Spinal cord (tissue), 10 donors: ENCODE measurements around the gene HAPLN2. TPM values are rescaled to one million over a fixed set of nuclear protein-coding genes. Genes with fewer than 3 reads are reported as not detected.

Experiments used
- DNase-seq, 6 donors: peaks; one replicate each; pipeline versions ENCODE4 v3.0.0 to v3.0.0-alpha.2; 2013 to 2015; ENCODE audit warnings: low spot score in 6 of 6, low read depth in 4 of 6
- H3K27ac ChIP-seq: one replicate; pipeline ENCODE4 v1.5.1; 2013; ENCODE audit warnings: low read depth, low read length, control low read depth
- H3K27me3 ChIP-seq: one replicate; pipeline ENCODE4 v1.6.1; 2013; ENCODE audit warnings: low read length; ENCODE audit not compliant: control insufficient read depth, insufficient read depth
- H3K36me3 ChIP-seq: one replicate; pipeline ENCODE4 v1.6.1; 2013; ENCODE audit warnings: low read length; ENCODE audit not compliant: control insufficient read depth, insufficient read depth
- H3K4me1 ChIP-seq: one replicate; pipeline ENCODE4 v1.6.1; 2013; ENCODE audit warnings: low read length; ENCODE audit not compliant: control insufficient read depth, insufficient read depth
- H3K4me3 ChIP-seq: one replicate; pipeline ENCODE4 v1.5.1; 2013; ENCODE audit warnings: low read depth, low read length, control low read depth
- H3K9me3 ChIP-seq: one replicate; pipeline ENCODE4 v1.6.1; 2013; ENCODE audit warnings: low read length; ENCODE audit not compliant: control insufficient read depth, insufficient read depth
- WGBS: methylation state at CpG from one replicate; pipeline ENCODE4 v1.1.5; 2013; ENCODE audit warnings: missing lambda C conversion rate; ENCODE audit not compliant: insufficient coverage; 5-methylcytosine and 5-hydroxymethylcytosine counted together
- polyA plus RNA-seq, 2 donors: library from polyadenylated mRNA; unstranded; fragments of 120-200 nt; gene quantifications; one replicate each; pipeline ENCODE4 v1.2.1, GENCODE V29; 2013; ENCODE audit not compliant: insufficient read length in 2 of 2
- total RNA-seq, 2 donors: library from RNA; depleted of rRNA in 1 of 2; stranded (reverse); fragments of 120-200 nt in 1 of 2; fragments of >200 nt in 1 of 2; gene quantifications; one replicate each; pipeline versions ENCODE4 v1.2.3 to v1.2.4, GENCODE V29; 2013 to 2014
- donor health status: healthy.

Gene HAPLN2
- total and polyA plus RNA-seq, 4 donors = 7.3 to 38.8 (median 23.6) TPM

DNA sequence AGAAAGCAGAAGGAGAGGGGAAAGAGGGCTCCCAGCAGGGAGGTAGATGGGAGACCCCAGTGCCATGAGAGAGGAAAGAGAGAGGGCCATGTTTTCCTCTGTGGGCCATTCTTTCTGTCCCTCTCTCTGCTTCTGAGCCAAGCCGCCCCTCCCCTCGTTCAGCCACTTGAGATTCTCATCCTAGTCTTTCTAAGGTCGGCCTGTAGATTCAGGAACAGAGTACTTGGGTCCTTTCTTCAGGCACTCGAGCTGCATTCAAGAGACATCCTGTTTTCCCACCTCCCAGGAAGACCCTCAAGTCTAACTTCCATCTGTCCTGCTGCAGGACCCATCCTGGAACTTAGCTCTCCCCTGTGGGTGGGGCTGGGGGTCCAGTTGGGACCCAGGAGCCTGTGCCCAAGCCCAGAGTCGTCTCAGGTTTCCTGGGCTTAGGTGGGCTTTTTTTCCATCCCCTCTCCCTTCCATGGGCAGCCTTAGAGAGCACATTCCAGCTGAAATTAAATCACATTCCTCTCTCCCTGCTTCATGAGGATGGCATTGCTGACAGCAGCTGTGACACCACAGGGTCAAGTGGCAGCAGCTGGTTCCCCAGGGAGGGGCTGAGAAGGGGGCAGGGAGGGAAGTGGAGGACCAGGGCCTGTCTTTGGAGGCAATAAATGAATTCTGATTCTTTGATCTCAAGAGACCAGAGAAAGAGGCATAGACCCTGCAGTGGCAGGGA is 45.0 kb downstream of the HAPLN2 start:
- 33% methylated on average over 4 of the region's 5 CpGs for WGBS

DNA sequence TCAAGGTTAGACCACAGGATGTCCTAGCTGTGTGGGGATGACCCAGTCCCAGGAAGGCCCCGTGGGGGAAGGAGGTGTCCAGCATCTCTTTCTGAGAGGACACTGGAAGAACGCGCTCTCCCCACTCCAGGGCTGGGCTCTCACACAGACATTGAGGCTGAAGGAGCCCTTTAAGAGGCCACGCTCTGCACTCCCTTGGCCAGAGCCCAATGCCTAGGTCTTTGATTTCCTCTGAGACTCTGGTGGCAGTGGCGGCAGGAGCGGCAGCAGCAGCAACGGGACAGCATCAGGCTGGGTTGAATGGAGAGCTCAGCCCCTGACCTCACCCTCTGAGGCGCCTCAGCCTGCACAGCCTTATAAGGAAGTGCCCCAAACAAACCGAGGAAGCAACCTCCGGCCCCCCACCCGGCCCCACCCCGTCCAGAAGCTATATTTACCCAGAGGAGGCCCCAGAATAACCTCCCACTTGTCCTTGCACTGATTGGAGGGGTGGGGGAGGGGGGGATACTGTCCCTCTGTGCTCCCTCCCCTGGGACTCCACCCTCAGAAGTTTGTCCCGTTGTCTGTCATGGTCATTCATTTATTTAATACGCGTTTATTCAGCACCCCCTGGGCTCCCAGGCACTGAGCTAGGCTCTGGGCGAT is 45.7 kb downstream of the HAPLN2 start:
- no peak overlapping the region for H3K4me3 ChIP-seq
- H3K9me3 ChIP-seq = no peaks in the 10 kb centered on the region
- H3K27ac ChIP-seq = peak overlapping the region; percentile 26
- H3K4me1 ChIP-seq = peaks cover 98% of the 10 kb centered on the region
- no peaks in the 10 kb centered on the region for H3K27me3 ChIP-seq
- 21% methylated on average over 13 of the region's 16 CpGs for WGBS
- peak in 2 of 6 donors; percentile 62 to 71 for DNase-seq
- peaks cover 26% of the 10 kb centered on the region for H3K36me3 ChIP-seq

More for the DNA sequence above, 45.0 kb downstream of the HAPLN2 start:
- Histone ChIP-seq H3K9me3 (no peaks in the 10 kb centered on the region), H3K36me3 (peaks cover 27% of the 10 kb centered on the region), H3K4me3 (no peak overlapping the region), H3K27me3 (no peaks in the 10 kb centered on the region), H3K4me1 (peaks cover 98% of the 10 kb centered on the region), H3K27ac (peak overlapping the region; percentile 26)
- DNase-seq = no peak

DNA sequence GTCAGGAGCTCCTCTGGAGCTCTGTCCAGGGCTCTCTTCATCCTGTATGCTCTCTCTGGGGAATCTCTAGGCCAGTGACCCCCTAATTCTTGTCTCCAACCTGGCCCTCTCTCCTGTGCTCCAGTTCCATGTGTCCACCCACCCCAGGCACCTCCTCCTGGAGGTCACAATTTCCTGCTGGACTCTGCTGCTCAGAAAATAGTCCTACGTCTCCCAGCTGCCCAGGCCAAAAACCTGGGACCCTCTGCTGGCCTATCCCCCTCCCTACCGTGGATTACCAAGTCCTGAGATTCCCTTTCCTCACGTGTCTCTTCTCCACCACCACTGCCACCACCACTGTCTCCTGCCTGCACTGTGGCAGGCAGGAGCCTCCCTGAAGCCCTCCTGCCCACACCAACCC is 46.3 kb downstream of the HAPLN2 start:
- peaks cover 32% of the 10 kb centered on the region for H3K36me3 ChIP-seq
- H3K27ac ChIP-seq = peak overlapping the region; percentile 26
- WGBS = 59% methylated on average over 3 of the region's 3 CpGs
- H3K4me1 ChIP-seq = peaks cover 98% of the 10 kb centered on the region
- DNase-seq = no peak
- no peak overlapping the region for H3K4me3 ChIP-seq
- no peaks in the 10 kb centered on the region for H3K27me3 ChIP-seq
- no peaks in the 10 kb centered on the region for H3K9me3 ChIP-seq

DNA sequence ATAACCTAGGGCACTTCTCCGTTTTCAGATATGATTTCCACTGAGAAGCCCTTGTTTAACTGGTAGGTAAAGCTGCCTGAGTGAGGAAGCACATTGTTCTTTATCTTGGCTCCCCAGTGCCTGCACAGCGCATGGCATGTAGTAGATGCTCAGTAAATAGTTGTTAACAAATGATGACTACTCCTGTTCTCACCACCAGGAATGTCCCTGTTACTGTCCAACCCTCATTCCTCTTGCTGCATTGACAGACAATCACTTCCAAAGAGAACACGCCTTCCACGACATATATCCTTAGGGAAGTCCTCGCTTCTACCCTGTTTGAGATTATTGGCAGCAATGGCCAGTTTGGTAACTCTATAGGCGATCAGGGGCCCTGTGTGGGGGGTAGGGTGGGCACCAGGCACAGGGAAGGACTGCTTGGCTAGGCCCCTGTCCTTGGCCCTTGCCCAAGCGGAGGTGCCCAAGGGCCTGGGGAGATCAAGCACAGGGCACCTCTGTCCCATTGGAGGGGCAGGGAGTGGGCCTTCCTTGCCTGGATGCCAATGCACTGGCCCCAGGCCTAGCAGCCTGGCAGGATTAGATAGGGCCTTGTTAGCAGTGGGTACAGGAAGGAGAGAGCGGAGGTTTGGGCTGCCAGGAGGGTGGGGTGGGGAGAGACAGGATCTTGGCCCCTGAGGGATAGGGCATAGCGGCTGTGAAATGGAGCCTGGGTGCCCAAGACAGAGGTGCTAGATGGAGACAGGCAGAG is 47.8 kb downstream of the HAPLN2 start:
- 74% methylated on average over 5 of the region's 9 CpGs for WGBS
- H3K9me3 ChIP-seq = no peaks in the 10 kb centered on the region
- H3K4me1 ChIP-seq = peaks cover 90% of the 10 kb centered on the region
- H3K27me3 ChIP-seq = no peaks in the 10 kb centered on the region
- no peak overlapping the region for H3K4me3 ChIP-seq
- H3K27ac ChIP-seq = peak overlapping the region; percentile 91
- no peak for DNase-seq
- H3K36me3 ChIP-seq = peaks cover 29% of the 10 kb centered on the region

DNA sequence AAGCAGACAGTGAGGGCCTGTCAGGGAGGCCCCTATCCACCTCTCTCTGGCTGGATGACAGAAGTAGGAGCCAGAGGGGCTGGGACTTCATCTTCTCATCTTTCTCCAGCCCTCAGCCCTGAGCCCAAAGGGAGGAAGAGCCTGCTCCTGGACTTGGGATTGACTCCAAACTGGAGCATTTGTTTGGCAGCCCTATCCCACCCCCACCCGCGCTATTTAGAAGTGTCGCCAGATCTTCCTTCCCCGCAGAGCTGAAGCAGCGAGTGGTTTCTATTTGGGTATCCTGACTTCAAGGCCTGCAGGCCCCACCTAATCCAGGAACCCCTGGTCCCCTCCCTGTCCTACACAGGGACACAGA is 48.4 kb downstream of the HAPLN2 start:
- H3K9me3 ChIP-seq = no peaks in the 10 kb centered on the region
- H3K4me1 ChIP-seq = peaks cover 86% of the 10 kb centered on the region
- peaks cover 28% of the 10 kb centered on the region for H3K36me3 ChIP-seq
- no peaks in the 10 kb centered on the region for H3K27me3 ChIP-seq
- WGBS = 6% methylated on average over 3 of the region's 5 CpGs
- no peak overlapping the region for H3K4me3 ChIP-seq
- DNase-seq = peak in 2 of 6 donors; percentile 65 to 89
- H3K27ac ChIP-seq = peak overlapping the region; percentile 91

DNA sequence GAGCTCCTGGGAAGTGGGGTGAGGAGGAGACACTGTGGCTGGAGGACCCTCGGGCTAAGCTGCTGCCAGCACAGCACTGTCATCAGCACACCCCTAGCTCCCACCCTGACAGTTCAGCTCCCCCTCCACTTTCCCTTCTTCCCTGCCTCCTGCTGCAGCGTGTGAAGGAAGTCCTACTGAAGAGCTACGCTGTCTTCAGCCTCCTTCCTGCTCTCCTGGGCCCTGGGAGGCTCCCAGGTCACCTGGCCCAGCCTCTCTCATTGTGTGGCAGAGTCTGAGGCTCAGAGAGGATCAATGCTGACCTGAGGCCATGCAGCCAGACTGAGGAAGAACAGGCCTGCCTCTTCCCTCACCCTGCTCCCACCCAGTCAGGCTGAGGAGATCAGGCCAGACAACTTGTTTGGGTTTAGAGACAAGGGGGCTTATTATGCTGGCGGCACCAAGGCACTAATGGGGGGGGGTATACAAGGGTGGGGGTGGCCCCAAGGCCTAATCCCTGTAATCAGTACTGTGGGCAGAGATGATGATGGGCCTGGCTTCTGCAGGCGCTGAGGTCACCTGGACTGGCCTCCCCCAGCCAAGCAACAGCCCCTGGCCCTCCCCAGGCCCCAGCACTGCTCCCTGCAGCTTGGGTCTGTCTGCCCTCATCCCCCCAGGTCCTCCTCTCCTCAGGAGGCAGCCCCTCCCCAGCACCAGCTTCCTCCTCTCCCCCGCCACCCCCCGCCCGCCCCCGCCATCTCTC is 48.9 kb downstream of the HAPLN2 start:
- H3K4me1 ChIP-seq = peaks cover 86% of the 10 kb centered on the region
- DNase-seq = no peak
- H3K36me3 ChIP-seq = peaks cover 28% of the 10 kb centered on the region
- no peaks in the 10 kb centered on the region for H3K27me3 ChIP-seq
- H3K27ac ChIP-seq = peak overlapping the region; percentile 91
- 40% methylated on average over 3 of the region's 9 CpGs for WGBS
- H3K9me3 ChIP-seq = no peaks in the 10 kb centered on the region
- H3K4me3 ChIP-seq = no peak overlapping the region

DNA sequence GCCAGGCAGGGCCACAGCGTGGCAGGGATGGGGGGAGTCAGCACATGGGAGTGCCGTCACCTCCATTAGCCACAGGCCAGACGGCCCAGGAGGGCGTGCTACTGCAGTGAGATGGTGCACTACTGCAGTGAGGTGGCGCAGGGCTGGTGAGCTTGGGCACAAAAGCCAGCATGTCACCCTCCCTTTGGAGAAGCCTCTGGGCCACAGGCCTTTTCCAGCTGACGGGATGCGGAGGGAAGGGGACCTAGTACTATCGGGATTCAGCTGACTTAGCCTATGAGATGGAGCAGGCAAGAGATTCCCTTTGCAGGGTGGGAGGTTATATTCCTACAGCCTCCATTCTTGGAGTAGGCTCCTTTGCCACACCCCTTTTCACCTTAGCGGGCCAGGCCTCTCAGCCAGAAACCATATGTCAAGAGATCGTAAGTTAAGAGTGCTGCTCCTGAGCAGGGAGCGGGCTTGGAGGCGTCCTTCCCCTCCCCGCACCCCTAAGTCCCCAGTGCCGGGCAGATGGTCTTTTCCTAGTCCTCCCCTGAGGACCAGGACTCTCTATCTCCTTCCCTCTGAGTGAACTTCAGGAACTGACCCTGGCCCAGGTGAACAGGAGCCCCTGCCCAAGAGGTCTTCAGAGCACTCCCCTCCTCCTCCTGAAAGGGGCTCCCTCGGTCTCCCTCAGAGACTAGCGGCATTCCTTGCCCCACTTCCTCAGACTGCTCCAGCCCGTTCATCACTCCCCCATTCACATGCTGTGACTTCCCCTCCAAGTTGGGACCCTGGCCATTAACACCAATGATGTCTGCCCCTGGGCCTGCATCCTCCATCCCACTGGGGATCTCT is 49.8 kb downstream of the HAPLN2 start:
- Histone ChIP-seq H3K36me3 (peaks cover 32% of the 10 kb centered on the region), H3K27me3 (no peaks in the 10 kb centered on the region), H3K9me3 (no peaks in the 10 kb centered on the region), H3K27ac (peak overlapping the region; percentile 73), H3K4me1 (peaks cover 86% of the 10 kb centered on the region), H3K4me3 (no peak overlapping the region)
- WGBS = 57% methylated on average over 10 of the region's 17 CpGs
- no peak for DNase-seq

DNA sequence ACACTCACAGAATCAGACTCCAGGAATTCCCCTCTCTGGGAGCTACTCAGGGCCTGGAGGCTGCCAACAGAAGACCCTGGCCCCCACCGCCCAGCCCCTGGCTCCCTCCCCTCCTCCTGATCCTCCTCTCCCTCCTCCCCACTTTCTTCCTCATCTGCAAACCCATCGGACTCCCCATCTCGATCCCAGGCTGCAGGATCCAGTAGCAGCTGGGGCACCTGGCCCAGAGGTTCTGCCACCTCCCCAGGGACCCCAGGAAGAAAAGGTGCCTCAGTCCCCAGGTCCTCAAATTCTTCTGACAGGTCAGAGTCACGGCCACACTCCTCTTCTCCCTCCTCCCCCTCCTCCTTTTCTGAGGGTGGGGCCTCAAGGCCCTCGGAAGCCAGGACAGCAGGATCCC is 50.6 kb downstream of the HAPLN2 start:
- peaks cover 86% of the 10 kb centered on the region for H3K4me1 ChIP-seq
- no peak for DNase-seq
- no peak overlapping the region for H3K4me3 ChIP-seq
- peaks cover 39% of the 10 kb centered on the region for H3K36me3 ChIP-seq
- no peak overlapping the region for H3K27ac ChIP-seq
- no peaks in the 10 kb centered on the region for H3K27me3 ChIP-seq
- no peaks in the 10 kb centered on the region for H3K9me3 ChIP-seq
- WGBS = 27% methylated on average over 3 of the region's 5 CpGs

DNA sequence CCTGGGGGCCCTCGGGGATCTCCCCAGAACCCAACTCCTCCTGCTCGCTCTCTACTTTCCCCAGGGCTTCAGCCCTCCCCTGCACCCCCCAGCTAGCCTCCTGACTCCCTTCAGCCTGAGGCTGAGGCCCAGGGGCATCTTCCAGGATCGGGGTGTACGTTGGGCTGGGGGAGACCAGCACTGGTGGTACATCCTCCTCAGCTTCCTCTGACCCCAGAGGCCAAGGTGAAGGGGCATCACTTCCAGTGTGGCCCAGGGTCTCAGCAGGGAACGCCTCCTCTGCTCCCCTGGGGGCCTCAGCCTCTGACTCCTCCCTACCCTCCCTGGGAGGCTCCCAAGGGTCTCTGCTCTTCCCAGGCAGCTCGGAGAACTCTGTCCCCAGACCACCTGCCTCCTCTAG is 51.1 kb downstream of the HAPLN2 start:
- no peak overlapping the region for H3K27ac ChIP-seq

More for the DNA sequence above, 51.1 kb downstream of the HAPLN2 start:
- Histone ChIP-seq H3K4me1 (peaks cover 86% of the 10 kb centered on the region), H3K36me3 (peaks cover 43% of the 10 kb centered on the region), H3K27me3 (no peaks in the 10 kb centered on the region), H3K9me3 (no peaks in the 10 kb centered on the region), H3K4me3 (no peak overlapping the region)
- DNase-seq = no peak
- WGBS = 82% methylated on average over 6 of the region's 6 CpGs
